ENCODE data around the gene UNC13A. TPM values are rescaled to one million over a fixed set of nuclear protein-coding genes. Genes with fewer than 3 reads are reported as not detected.

The UNC13A gene
- total RNA-seq, 4 donors from 2014 or later = 0.38 to 0.83 (median 0.62) TPM

DNA sequence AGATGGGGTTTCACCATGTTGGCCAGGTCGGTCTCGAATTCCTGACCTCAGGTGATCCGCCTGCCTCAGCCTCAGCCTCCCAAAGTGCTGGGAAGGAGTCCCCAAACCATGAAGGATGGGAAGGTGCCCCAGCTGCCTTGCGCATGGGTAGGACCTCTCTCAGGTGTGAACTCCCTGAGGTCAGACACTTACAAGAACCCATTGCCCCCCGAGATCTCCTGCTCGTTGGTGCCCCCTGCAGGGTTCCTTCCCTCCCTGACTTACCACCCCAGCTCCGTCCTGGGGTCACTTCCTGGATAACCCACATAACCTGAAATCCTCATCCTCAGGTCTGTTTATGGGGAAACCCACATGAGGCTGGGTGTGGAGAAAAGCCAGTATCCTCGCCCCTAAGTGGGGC lies 41.7 kb downstream of the UNC13A start:
- Histone ChIP-seq H3K4me1 (no peaks in the 10 kb centered on the region), H3K27ac (no peak overlapping the region), H3K27me3 (no peaks in the 10 kb centered on the region), H3K4me3 (no peak overlapping the region), H3K9me3 (no peaks in the 10 kb centered on the region), H3K36me3 (no peaks in the 10 kb centered on the region)
- TF ChIP-seq, protein P1, sequence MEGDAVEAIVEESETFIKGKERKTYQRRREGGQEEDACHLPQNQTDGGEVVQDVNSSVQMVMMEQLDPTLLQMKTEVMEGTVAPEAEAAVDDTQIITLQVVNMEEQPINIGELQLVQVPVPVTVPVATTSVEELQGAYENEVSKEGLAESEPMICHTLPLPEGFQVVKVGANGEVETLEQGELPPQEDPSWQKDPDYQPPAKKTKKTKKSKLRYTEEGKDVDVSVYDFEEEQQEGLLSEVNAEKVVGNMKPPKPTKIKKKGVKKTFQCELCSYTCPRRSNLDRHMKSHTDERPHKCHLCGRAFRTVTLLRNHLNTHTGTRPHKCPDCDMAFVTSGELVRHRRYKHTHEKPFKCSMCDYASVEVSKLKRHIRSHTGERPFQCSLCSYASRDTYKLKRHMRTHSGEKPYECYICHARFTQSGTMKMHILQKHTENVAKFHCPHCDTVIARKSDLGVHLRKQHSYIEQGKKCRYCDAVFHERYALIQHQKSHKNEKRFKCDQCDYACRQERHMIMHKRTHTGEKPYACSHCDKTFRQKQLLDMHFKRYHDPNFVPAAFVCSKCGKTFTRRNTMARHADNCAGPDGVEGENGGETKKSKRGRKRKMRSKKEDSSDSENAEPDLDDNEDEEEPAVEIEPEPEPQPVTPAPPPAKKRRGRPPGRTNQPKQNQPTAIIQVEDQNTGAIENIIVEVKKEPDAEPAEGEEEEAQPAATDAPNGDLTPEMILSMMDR (IDR thresholded peaks at IDR 0.05) = no peak
- no peak for TF ChIP-seq POLR2A (IDR thresholded peaks at IDR 0.05)
- DNase-seq = no peak

DNA sequence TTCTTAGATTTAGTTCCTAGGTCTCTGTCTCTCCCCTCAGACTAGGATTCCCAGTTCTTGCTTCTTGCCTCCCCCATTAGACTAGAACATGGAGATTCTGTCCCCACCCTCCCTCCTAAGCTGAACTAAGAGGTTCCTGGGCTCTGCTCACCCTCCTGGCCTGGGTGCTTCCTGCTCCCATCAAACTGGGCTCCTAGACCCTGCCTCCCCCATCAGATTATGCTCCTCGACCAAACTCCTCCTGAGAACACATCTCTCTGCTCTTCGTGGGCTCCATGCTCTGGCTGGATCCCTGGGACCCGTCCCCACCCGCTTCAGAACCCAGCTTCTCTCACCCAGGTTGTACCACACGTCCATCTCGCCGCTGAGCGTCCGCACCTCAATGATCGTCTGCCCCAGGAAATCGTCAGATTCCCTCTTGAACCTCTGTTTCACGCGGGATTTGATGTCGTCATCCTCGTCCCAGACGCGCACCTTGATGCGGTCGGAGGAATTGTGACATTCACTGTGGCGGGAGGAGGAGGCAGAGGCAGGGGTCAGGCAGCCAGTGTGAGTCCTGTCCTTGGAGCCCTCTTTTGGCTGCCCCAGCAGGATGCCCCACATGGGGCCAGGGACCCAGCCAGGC lies 42.7 kb downstream of the UNC13A start:
- no peak overlapping the region for H3K27ac ChIP-seq
- no peak for DNase-seq

DNA sequence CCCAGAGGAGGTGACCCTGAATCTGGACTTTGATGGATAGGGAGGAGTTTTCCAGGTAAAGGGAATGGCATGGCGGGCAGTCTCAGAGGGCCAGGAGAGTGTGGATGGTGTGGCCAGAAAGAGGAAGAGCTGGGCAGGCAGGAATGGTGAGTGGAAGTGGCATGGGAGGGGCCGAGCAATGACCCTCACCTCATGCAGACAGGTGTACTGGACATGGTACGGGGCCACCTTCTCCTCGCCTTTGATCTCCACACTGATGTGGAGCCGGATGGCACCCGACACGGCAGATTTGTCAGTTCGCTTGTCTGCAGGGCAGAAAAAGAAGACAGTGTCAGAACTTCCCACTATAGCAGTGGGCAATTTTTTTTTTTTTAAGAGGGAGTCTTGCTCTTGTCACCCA lies 45.5 kb downstream of the UNC13A start:
- TF ChIP-seq POLR2A (IDR thresholded peaks at IDR 0.05) = no peak
- TF ChIP-seq, protein P1 (IDR thresholded peaks at IDR 0.05) = no peak
- Histone ChIP-seq H3K27ac (no peak overlapping the region), H3K4me1 (no peaks in the 10 kb centered on the region), H3K4me3 (no peak overlapping the region), H3K27me3 (no peaks in the 10 kb centered on the region), H3K36me3 (no peaks in the 10 kb centered on the region), H3K9me3 (no peaks in the 10 kb centered on the region)
- DNase-seq = no peak

More for the DNA sequence above, 42.7 kb downstream of the UNC13A start:
- Histone ChIP-seq H3K36me3 (no peaks in the 10 kb centered on the region), H3K4me3 (no peak overlapping the region), H3K27me3 (no peaks in the 10 kb centered on the region), H3K4me1 (no peaks in the 10 kb centered on the region), H3K9me3 (no peaks in the 10 kb centered on the region)
- TF ChIP-seq POLR2A (IDR thresholded peaks at IDR 0.05) = no peak
- TF ChIP-seq, protein P1 (IDR thresholded peaks at IDR 0.05) = no peak

DNA sequence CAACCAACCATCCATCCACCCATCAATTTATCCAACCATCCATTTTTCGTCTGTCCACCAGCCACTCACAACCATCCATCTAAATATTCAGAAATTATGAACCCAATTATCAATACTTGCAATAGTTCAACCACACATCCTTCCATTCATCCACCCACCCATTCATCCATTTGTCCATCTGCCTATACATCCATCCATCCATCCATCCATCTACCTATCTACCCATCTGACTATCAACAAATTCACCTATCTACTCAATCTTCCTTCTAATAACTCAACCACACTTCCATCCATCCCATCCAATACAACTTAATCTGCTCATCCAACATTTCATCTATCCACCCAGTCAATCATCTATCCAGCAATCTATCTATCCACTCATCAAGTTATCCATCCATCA lies 46.3 kb downstream of the UNC13A start:
- Histone ChIP-seq H3K4me1 (no peaks in the 10 kb centered on the region), H3K27ac (no peak overlapping the region), H3K36me3 (no peaks in the 10 kb centered on the region), H3K27me3 (no peaks in the 10 kb centered on the region), H3K9me3 (no peaks in the 10 kb centered on the region), H3K4me3 (no peak overlapping the region)
- no peak for DNase-seq
- no peak for TF ChIP-seq POLR2A (IDR thresholded peaks at IDR 0.05)
- TF ChIP-seq, protein P1 (IDR thresholded peaks at IDR 0.05) = no peak

DNA sequence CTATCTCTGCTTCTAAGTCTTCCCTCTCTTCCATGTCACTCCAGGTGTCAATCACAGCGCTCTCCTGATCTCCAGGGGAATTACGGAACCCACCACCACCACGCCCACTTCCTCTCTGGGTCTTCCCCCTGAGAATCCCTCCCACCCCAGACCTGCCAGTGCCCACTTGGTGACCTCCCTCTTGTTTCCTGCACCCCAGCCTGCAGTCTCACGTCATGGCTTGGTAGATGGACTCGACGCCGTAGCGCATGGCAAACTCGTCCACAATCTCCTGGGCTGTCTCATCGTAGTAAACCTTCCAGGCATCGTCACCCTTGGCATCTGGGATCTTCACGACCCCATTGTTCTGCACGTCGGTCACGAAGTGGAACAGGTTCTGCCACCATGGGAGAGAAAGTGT lies 47.0 kb downstream of the UNC13A start:
- H3K27ac ChIP-seq = no peak overlapping the region
- no peaks in the 10 kb centered on the region for H3K4me1 ChIP-seq
- H3K36me3 ChIP-seq = no peaks in the 10 kb centered on the region
- DNase-seq = no peak
- no peak overlapping the region for H3K4me3 ChIP-seq
- H3K27me3 ChIP-seq = no peaks in the 10 kb centered on the region
- H3K9me3 ChIP-seq = no peaks in the 10 kb centered on the region
- TF ChIP-seq, protein P1 (IDR thresholded peaks at IDR 0.05) = no peak
- no peak for TF ChIP-seq POLR2A (IDR thresholded peaks at IDR 0.05)

DNA sequence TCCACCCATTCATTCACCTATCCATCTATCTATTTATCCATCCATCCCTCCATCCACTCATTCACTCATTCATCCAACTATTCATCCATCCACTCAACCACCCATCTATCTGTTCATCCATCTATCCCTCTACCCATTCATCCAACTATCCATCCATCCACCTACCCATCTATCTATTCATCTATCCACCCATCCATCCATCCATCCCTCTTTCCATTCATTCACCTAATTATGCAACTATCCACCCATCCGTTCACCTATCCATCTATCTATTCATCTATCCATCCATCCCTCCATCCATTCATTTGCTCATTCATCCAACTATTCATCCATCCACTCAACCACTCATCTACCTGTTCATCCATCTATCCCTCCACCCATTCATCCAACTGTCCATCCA lies 54.5 kb downstream of the UNC13A start:
- DNase-seq = no peak
- no peak overlapping the region for H3K27ac ChIP-seq
- H3K36me3 ChIP-seq = no peaks in the 10 kb centered on the region
- H3K4me1 ChIP-seq = no peaks in the 10 kb centered on the region
- no peaks in the 10 kb centered on the region for H3K27me3 ChIP-seq
- TF ChIP-seq, protein P1 (IDR thresholded peaks at IDR 0.05) = no peak
- H3K9me3 ChIP-seq = no peaks in the 10 kb centered on the region
- H3K4me3 ChIP-seq = no peak overlapping the region
